Neural cell (in vitro differentiated cells): Measurements from ENCODE around the gene EMID1. TPM values are rescaled to one million over a fixed set of nuclear protein-coding genes. Genes with fewer than 3 reads are reported as not detected.

Source experiments
- H2AFZ ChIP-seq: fragments of 200-600, 300-800 bp; sonication (generic), shearing (Covaris generic); 2 replicates; pipeline ENCODE4 v1.6.0; 2014; ENCODE audit warnings: low read depth, mild to moderate bottlenecking, antibody characterized with exemption, low read length, moderate library complexity
- H3F3A ChIP-seq: fragments of 200-600 bp; shearing (Covaris generic); 2 replicates; pipeline ENCODE4 v1.6.1; 2016; ENCODE audit warnings: mild to moderate bottlenecking, moderate library complexity, mixed read lengths, antibody characterized with exemption, low read length; ENCODE audit not compliant: insufficient read depth, poor library complexity, severe bottlenecking
- H3K27ac ChIP-seq: fragments of 200-600, 300-800 bp; sonication (generic), shearing (Covaris generic); 2 replicates; pipeline ENCODE4 v1.5.1; 2014; ENCODE audit warnings: mild to moderate bottlenecking, low read length, moderate library complexity
- H3K27me3 ChIP-seq: fragments of 300-800, 200-600 bp; sonication (generic), shearing (Covaris generic); 2 replicates; pipeline ENCODE4 v1.6.0; 2014; ENCODE audit warnings: mild to moderate bottlenecking, low read depth, low read length, moderate library complexity; ENCODE audit not compliant: insufficient read depth
- H3K36me3 ChIP-seq: fragments of 300-800, 200-600 bp; sonication (generic), shearing (Covaris generic); 2 replicates; pipeline ENCODE4 v1.5.1; 2014; ENCODE audit warnings: mild to moderate bottlenecking, antibody characterized with exemption, low read length, moderate library complexity; ENCODE audit not compliant: insufficient read depth
- H3K4me2 ChIP-seq: fragments of 300-800, 200-600 bp; sonication (generic), shearing (Covaris generic); 2 replicates; pipeline ENCODE4 v1.6.0; 2014; ENCODE audit warnings: mild to moderate bottlenecking, low read length
- H3K4me3 ChIP-seq: fragments of 300-800, 200-600 bp; sonication (generic), shearing (Covaris generic); 2 replicates; pipeline ENCODE4 v1.5.1; 2014; ENCODE audit warnings: mild to moderate bottlenecking, low read length, moderate library complexity
- H3K79me2 ChIP-seq: fragments of 200-600 bp; shearing (Covaris generic); replicated peaks from 2 replicates; pipeline ENCODE4 v1.6.0; 2014; ENCODE audit warnings: mild to moderate bottlenecking, low read length, moderate library complexity; ENCODE audit not compliant: insufficient read depth
- H3K9ac ChIP-seq: fragments of 300-800, 200-600 bp; sonication (generic), shearing (Covaris generic); 2 replicates; pipeline ENCODE4 v1.6.1; 2016; ENCODE audit warnings: mild to moderate bottlenecking, low read length, mixed read lengths
- H3K9me2 ChIP-seq: fragments of 200-600 bp; shearing (Covaris generic); 2 replicates; pipeline ENCODE4 v1.6.1; 2016; ENCODE audit warnings: mild to moderate bottlenecking, low read length, mixed read lengths; ENCODE audit not compliant: insufficient read depth
- H3K9me3 ChIP-seq: fragments of 200-600, 300-800 bp; sonication (generic), shearing (Covaris generic); 2 replicates; pipeline ENCODE4 v1.6.1; 2016; ENCODE audit warnings: mild to moderate bottlenecking, mixed run types, low read length, moderate library complexity, mixed read lengths
- H4K20me1 ChIP-seq: fragments of 200-600 bp; shearing (Covaris generic); 2 replicates; pipeline ENCODE4 v1.6.1; 2016; ENCODE audit warnings: mild to moderate bottlenecking, mixed run types; ENCODE audit not compliant: insufficient read depth
- CTCF ChIP-seq: fragments of 450-650 bp; IDR thresholded peaks from 2 replicates; pipeline ENCODE4 v1.5.1; 2014; ENCODE audit warnings: antibody characterized with exemption, mild to moderate bottlenecking, moderate library complexity; ENCODE audit not compliant: poor library complexity, severe bottlenecking
- EP300 ChIP-seq: fragments of 450-650 bp; conservative IDR thresholded peaks from 2 replicates; pipeline ENCODE4 v1.6.1; 2014; ENCODE audit warnings: antibody characterized with exemption, mild to moderate bottlenecking, moderate library complexity; ENCODE audit not compliant: poor library complexity, severe bottlenecking
- EZH2 ChIP-seq: fragments of 200-600, 300-800 bp; shearing (Covaris generic), sonication (generic); IDR thresholded peaks from 2 replicates; pipeline ENCODE4 v1.6.1; 2014; ENCODE audit warnings: antibody characterized with exemption, low read length, borderline replicate concordance, mild to moderate bottlenecking; ENCODE audit not compliant: insufficient read depth, poor library complexity, severe bottlenecking
- MXI1 ChIP-seq: fragments of 450-650 bp; conservative IDR thresholded peaks from 2 replicates; pipeline ENCODE4 v1.6.1; 2014; ENCODE audit warnings: antibody characterized with exemption, mild to moderate bottlenecking; ENCODE audit not compliant: poor library complexity, severe bottlenecking
- POLR2AphosphoS5 ChIP-seq: IDR thresholded peaks from 2 replicates; pipeline ENCODE4 v1.6.1; 2012
- RAD21 ChIP-seq: fragments of 450-650 bp; conservative IDR thresholded peaks from 2 replicates; pipeline ENCODE4 v1.6.1; 2014; ENCODE audit warnings: antibody characterized with exemption, mild to moderate bottlenecking, moderate library complexity
- REST ChIP-seq: IDR thresholded peaks from 2 replicates; pipeline ENCODE4 v1.6.1; 2012; ENCODE audit warnings: borderline replicate concordance
- SMC3 ChIP-seq: fragments of 450-650 bp; conservative IDR thresholded peaks from 2 replicates; pipeline ENCODE4 v1.6.1; 2014; ENCODE audit warnings: antibody characterized with exemption, mild to moderate bottlenecking, moderate library complexity; ENCODE audit not compliant: poor library complexity
- TAF1 ChIP-seq: IDR thresholded peaks from 2 replicates; pipeline ENCODE4 v1.6.1; 2012; ENCODE audit warnings: low read depth
- polyA plus RNA-seq: library from polyadenylated mRNA; depleted of rRNA; stranded (reverse); fragments of >200 nt; gene quantifications from 2 replicates; pipeline ENCODE4 v1.2.3, GENCODE V29; 2014

The EMID1 gene
- polyA plus RNA-seq, 1 donor from 2014 or later = 14.1 TPM

GRCh38 chr22:29275167-29275566, 69.5 kb downstream of the EMID1 start:
- H3K9me3 ChIP-seq = no peaks in the 10 kb centered on the region
- H3K9ac ChIP-seq = no peak overlapping the region
- no peaks in the 10 kb centered on the region for H3K27me3 ChIP-seq
- H3K79me2 ChIP-seq = peaks cover 92% of the 10 kb centered on the region
- peaks cover 42% of the 10 kb centered on the region for H4K20me1 ChIP-seq
- no peak overlapping the region for H3K27ac ChIP-seq
- no peaks in the 10 kb centered on the region for H3F3A ChIP-seq
- H3K9me2 ChIP-seq = no peaks in the 10 kb centered on the region
- H3K4me3 ChIP-seq = no peak overlapping the region
- peaks cover 17% of the 10 kb centered on the region for H3K36me3 ChIP-seq
- TF ChIP-seq MXI1 = no peak
- TF ChIP-seq EP300 = no peak
- no peak for TF ChIP-seq TAF1
- TF ChIP-seq POLR2AphosphoS5 = no peak
- TF ChIP-seq EZH2 = no peak
- TF ChIP-seq RAD21 = no peak
- no peak for TF ChIP-seq REST
- TF ChIP-seq SMC3 = no peak
- no peak for TF ChIP-seq CTCF
- H2AFZ ChIP-seq = no peak overlapping the region
- no peak overlapping the region for H3K4me2 ChIP-seq

GRCh38 chr22:29275819-29276565, 70.3 kb downstream of the EMID1 start:
- no peaks in the 10 kb centered on the region for H3K9me2 ChIP-seq
- no peak overlapping the region for H3K27ac ChIP-seq
- H3K27me3 ChIP-seq = no peaks in the 10 kb centered on the region
- H3K79me2 ChIP-seq = peaks cover 84% of the 10 kb centered on the region
- no peak overlapping the region for H2AFZ ChIP-seq
- H3F3A ChIP-seq = no peaks in the 10 kb centered on the region
- H3K36me3 ChIP-seq = peaks cover 17% of the 10 kb centered on the region
- no peaks in the 10 kb centered on the region for H3K9me3 ChIP-seq
- H3K4me3 ChIP-seq = no peak overlapping the region
- TF ChIP-seq TAF1 (no peak), SMC3 (no peak), POLR2AphosphoS5 (no peak), REST (no peak), EZH2 (no peak), EP300 (no peak), CTCF (no peak), RAD21 (no peak), MXI1 (no peak)
- peaks cover 35% of the 10 kb centered on the region for H4K20me1 ChIP-seq
- H3K9ac ChIP-seq = no peak overlapping the region
- H3K4me2 ChIP-seq = no peak overlapping the region
